Measurements from ENCODE around the gene ATP9A. TPM values are rescaled to one million over a fixed set of nuclear protein-coding genes. Genes with fewer than 3 reads are reported as not detected.

The ATP9A gene
- total and polyA plus RNA-seq, 2 of the 8 experiments (the other 6 are each of a cell fraction or from before 2014, with no cell fraction given): 5.0 to 6.4 TPM

DNA sequence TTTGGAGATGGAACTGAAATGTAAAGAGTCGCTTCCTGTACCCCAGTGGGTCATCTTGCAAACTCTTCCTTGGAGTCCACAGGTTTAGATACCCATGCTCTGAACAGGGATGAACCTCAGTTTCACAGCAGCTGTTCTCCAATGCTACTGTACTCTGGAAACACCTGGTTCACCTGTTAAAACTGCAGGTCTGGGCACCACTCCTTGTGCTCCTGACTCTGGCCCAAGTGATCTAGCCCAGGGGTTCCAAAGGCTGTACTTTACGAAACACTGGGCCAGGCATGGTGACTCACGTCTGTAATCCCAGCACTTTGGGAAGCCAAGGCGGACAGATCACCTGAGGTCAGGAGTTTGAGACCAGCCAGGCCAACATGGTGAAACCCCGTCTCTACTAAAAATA lies 102.1 kb downstream of the ATP9A start (continued):
- TF ChIP-seq EP300 (IDR thresholded peaks at IDR 0.05; ENCODE audit: borderline replicate concordance in 1 of 2, low read depth in 2 of 2, low read length in 2 of 2): no peak

All from H1 (cell line).